ENCODE data around the gene CSF1. TPM values are rescaled to one million over a fixed set of nuclear protein-coding genes. Genes with fewer than 3 reads are reported as not detected.

CSF1 gene
- polyA plus RNA-seq, 1 donor (not counting 4 experiments of a cell fraction or from before 2014, with no cell fraction given) = 1.8 TPM

- no peak overlapping the region for H3K4me2 ChIP-seq (ENCODE audit: control insufficient read depth, extremely low read depth, insufficient read depth, low read depth, low read length)
- no peaks in the 10 kb centered on the region for H3K9me1 ChIP-seq (ENCODE audit: control insufficient read depth, extremely low read depth, insufficient read depth, low read length)
- H3K4me1 ChIP-seq (ENCODE audit: control insufficient read depth, extremely low read depth, insufficient read depth, low read length) = peaks cover 11% of the 10 kb centered on the region
- no peak overlapping the region for H3K4me3 ChIP-seq (ENCODE audit: control insufficient read depth in 2 of 3, extremely low read depth in 1 of 3, insufficient read depth in 2 of 3, low read depth in 1 of 3, low read length in 3 of 3)
- H4K20me1 ChIP-seq (ENCODE audit: control insufficient read depth, extremely low read depth, insufficient read depth, low read length) = no peaks in the 10 kb centered on the region
- no peaks in the 10 kb centered on the region for H3K36me3 ChIP-seq (ENCODE audit: control insufficient read depth in 2 of 2, extremely low read depth in 1 of 2, insufficient read depth in 2 of 2, low read length in 2 of 2)
- no peak overlapping the region for H3K9ac ChIP-seq (ENCODE audit: control insufficient read depth, extremely low read depth, insufficient read depth, low read length)
- H2AFZ ChIP-seq (ENCODE audit: control insufficient read depth, low read length) = no peak overlapping the region
- TF ChIP-seq CTCF (optimal IDR thresholded peaks at IDR 0.05 in 1 of 3, IDR thresholded peaks at IDR 0.05 in 1 of 3, conservative IDR thresholded peaks at IDR 0.05 in 1 of 3; ENCODE audit: extremely low read depth in 1 of 3, insufficient read depth in 2 of 3, low read length in 3 of 3) (no peak), EZH2 (IDR thresholded peaks at IDR 0.05; ENCODE audit: low read length) (no peak)
- H3K79me2 ChIP-seq (ENCODE audit: control insufficient read depth, insufficient read depth, low read length) = no peaks in the 10 kb centered on the region
- peaks cover 16% of the 10 kb centered on the region for H3K27me3 ChIP-seq (ENCODE audit: control insufficient read depth, extremely low read depth, insufficient read depth, low read length)
- no peaks in the 10 kb centered on the region for H3K9me3 ChIP-seq (ENCODE audit: control insufficient read depth, low read depth, low read length)
- dilution Hi-C loops (cut with MboI; ENCODE audit: extremely low pct_ligation_motif_present, low sequenced_read_pairs) = no loop called here
- no peak overlapping the region for H3K27ac ChIP-seq (ENCODE audit: control insufficient read depth, insufficient read depth, low read length)
- FAIRE-seq (no peak), DNase-seq (ENCODE audit: low read depth, low spot score) (no peak)
These were observed 2.8 kb downstream of the CSF1 start for GRCh38 chr1:109913360-109913879.

DNA sequence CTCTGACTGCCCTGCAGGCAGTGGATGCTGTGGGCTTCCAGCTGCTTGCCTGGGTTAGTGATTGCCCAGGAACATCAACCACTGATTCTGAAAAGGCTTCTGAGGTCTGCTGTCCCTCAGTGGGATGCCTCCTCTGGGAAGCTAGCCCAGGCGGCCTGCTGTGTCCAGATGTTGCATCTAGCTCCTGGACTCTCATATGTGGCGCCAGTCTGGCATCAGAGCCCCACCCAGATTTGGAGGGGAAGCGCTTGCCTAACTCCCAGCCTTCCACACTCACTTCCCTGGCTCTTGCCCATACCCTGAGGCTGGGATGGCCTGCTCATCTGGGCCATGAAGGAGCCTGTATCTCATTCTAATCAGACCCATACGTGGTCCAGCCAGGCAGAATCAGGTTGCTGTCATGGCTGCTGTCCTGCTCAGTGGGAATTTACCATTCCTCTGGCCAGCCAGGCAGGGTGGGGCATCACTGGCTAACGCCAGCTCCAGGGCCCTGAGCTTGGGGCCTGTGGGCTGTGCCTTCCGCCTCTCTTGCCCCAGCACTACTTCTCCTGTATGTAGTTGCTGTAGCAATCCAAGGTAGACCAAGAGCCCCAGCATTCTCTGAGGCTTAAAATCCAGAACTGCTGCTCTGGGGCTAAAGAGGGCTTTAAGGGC, 4.1 kb downstream of the CSF1 start:
- Histone ChIP-seq H4K20me1 (ENCODE audit: control insufficient read depth, extremely low read depth, insufficient read depth, low read length) (no peaks in the 10 kb centered on the region), H3K4me1 (ENCODE audit: control insufficient read depth, extremely low read depth, insufficient read depth, low read length) (peaks cover 11% of the 10 kb centered on the region)

More for the DNA sequence above, 4.1 kb downstream of the CSF1 start:
- TF ChIP-seq EZH2 (IDR thresholded peaks at IDR 0.05; ENCODE audit: low read length) = no peak
- TF ChIP-seq CTCF (optimal IDR thresholded peaks at IDR 0.05 in 1 of 3, IDR thresholded peaks at IDR 0.05 in 1 of 3, conservative IDR thresholded peaks at IDR 0.05 in 1 of 3; ENCODE audit: extremely low read depth in 1 of 3, insufficient read depth in 2 of 3, low read length in 3 of 3) = no peak
- H3K4me2 ChIP-seq (ENCODE audit: control insufficient read depth, extremely low read depth, insufficient read depth, low read depth, low read length) = no peak overlapping the region
- H3K36me3 ChIP-seq (ENCODE audit: control insufficient read depth in 2 of 2, extremely low read depth in 1 of 2, insufficient read depth in 2 of 2, low read length in 2 of 2) = no peaks in the 10 kb centered on the region
- DNase-seq (ENCODE audit: low read depth, low spot score) = no peak
- no peak for FAIRE-seq
- dilution Hi-C loops (cut with MboI; ENCODE audit: extremely low pct_ligation_motif_present, low sequenced_read_pairs) = no loop called here
- H3K27me3 ChIP-seq (ENCODE audit: control insufficient read depth, extremely low read depth, insufficient read depth, low read length) = peaks cover 11% of the 10 kb centered on the region
- H2AFZ ChIP-seq (ENCODE audit: control insufficient read depth, low read length) = no peak overlapping the region
- no peaks in the 10 kb centered on the region for H3K9me3 ChIP-seq (ENCODE audit: control insufficient read depth, low read depth, low read length)
- H3K9ac ChIP-seq (ENCODE audit: control insufficient read depth, extremely low read depth, insufficient read depth, low read length) = no peak overlapping the region
- H3K27ac ChIP-seq (ENCODE audit: control insufficient read depth, insufficient read depth, low read length) = no peak overlapping the region
- H3K79me2 ChIP-seq (ENCODE audit: control insufficient read depth, insufficient read depth, low read length) = no peaks in the 10 kb centered on the region
- H3K4me3 ChIP-seq (ENCODE audit: control insufficient read depth in 2 of 3, extremely low read depth in 1 of 3, insufficient read depth in 2 of 3, low read depth in 1 of 3, low read length in 3 of 3) = no peak overlapping the region
- no peaks in the 10 kb centered on the region for H3K9me1 ChIP-seq (ENCODE audit: control insufficient read depth, extremely low read depth, insufficient read depth, low read length)

Data from keratinocyte (primary cell).